AG10803 (cell line): ENCODE results near the gene SERPINB6.

ENCODE experiments used
- DNase-seq: peaks from one replicate; pipeline ENCODE4 v3.0.0; 2010; ENCODE audit warnings: low read depth
- H3K4me3 ChIP-seq: 2 replicates; pipeline ENCODE4 v1.5.1; 2011; ENCODE audit warnings: mild to moderate bottlenecking, low read length, control low read depth
- CTCF ChIP-seq: conservative IDR thresholded peaks from 2 replicates; pipeline ENCODE4 v1.5.1; 2011; ENCODE audit warnings: mild to moderate bottlenecking, low read length, control low read depth, inconsistent platforms

SERPINB6 gene

DNA sequence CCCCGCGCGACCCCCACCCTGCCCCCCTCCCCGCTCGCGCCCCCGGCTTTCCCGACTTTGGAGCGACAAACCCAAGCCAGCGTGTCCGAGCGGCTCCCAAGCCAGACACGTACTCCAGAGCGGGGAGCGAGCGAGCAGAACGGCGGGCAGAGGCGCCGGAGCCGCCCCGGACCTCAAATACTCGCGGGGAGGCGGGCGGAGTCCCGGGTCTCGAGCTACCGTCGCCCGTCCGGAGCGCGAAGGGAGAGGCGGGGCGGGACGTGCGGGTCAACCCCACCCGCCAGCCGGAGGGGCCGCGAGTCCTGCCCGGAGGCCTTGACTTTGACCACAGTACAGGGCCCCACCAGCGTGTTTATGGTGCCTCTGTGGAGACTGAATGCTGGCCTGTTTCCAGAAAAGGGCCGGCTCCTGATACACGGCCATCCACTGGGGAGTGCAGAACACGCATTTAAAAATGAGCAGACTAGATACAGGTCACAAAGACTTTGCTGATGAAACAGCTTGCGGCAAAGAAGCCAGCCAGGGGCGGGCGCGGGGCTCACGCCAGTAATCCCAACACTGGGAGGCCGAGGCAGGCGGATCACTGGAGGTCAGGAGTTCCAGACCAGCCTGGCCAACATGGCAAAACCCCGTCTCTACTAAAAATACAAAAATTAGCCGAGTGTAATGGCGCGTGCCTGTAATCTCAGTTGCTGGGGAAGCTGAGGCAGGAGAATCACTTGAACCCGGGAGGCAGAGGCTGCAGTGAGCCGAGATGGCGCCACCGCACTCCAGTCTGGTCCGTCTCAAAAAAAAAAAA is at the start of gene SERPINB6:
SERPINB6 (minus strand) TSS at position 148 of the 799 bp plus-strand sequence. CDS start 12,235 bp downstream, outside the sequence.
- peak within 1 kb of the TSS; percentile 68 for H3K4me3 ChIP-seq
- DNase-seq, result peak; percentile 85
- no peak for TF ChIP-seq CTCF

- DNase-seq, result no peak
- no peak overlapping the region for H3K4me3 ChIP-seq
- TF ChIP-seq CTCF, result no peak
Observed at GRCh38 chr6:3019749-3020320, 48.5 kb upstream of the SERPINB6 start.

DNA sequence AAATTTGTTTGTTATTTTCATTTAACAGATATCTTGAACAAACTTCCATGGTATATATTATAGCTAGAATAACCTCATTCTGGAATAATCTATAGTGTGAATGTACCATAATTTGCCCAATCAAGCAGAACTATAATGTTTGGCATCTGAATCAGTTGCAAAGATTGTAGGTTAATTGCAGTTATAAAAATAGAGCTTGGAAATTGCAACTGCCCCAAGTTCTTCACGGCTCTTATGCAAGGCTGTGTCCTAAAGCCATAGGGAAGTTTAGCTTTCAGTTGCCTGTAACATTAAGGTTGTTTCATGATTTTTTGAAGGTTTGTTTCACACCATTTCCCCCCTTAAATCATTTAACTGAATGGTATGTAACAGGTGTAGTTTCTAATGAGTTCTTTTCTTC is 47.7 kb upstream of the SERPINB6 start:
- no peak for TF ChIP-seq CTCF
- no peak overlapping the region for H3K4me3 ChIP-seq
- no peak for DNase-seq

DNA sequence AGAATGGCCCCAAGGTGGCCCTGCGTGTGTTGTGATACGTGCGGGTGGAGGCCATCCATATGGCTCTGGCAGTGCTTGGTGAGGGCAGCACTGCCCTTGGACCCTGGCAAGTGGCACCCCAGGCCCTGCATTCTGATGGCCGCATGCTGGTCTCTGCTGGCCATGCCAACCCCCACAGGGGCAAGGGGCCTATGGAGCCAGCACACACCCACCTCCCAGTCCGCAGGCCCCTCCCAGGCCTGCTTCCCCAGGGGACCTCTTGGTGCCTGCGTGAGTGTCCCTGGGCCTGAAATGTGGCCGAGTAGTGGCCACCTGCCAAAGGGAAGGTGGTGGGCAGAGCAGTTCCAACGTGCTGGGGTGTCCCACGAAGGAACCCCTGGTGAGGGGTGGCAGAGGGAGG is 45.9 kb upstream of the SERPINB6 start:
- TF ChIP-seq CTCF, result no peak
- H3K4me3 ChIP-seq, result no peak overlapping the region
- DNase-seq, result no peak

DNA sequence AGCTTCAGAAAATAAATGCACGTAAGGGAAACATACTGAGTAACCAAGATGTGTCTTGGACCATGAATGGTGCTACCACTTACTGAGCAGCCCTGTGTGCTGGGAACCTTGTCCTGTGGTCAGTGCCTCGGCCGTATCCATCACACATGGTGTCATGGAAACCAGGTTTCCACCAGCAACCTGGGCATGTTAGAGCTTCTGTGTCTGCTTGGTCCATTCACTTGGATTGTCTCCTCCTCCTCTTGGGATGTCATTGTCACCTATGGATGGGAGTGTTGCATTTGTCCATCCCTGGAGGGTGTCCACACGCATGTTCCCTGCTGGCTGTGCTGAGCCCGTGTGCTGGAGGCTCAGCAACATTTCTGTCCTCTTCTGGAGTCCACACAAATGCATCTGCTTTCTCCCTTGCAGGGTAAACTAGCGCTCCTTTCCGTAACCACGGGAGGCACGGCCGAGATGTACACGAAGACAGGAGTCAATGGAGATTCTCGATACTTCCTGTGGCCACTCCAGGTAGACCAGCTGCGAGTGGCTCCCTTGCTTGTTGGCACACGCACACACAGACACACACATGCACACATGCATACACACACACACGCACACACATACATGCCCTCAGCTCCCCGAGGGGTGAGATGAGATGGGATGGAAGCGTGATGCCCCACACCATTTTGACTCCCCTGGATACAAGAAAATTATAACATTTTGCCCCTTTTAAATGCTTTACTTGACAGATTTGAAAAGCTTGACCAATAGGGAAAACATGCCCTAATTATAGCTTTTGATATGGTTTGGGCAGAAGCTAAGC is 45.3 kb upstream of the SERPINB6 start:
- H3K4me3 ChIP-seq, result no peak overlapping the region
- no peak for TF ChIP-seq CTCF
- no peak for DNase-seq

GRCh38 chr6:3015144-3015543 is 43.8 kb upstream of the SERPINB6 start:
- H3K4me3 ChIP-seq, result no peak overlapping the region
- TF ChIP-seq CTCF, result no peak
- no peak for DNase-seq
